HG03432 (cell line): ENCODE measurements around the gene NDUFB1.

Source experiments
- ATAC-seq: cut with Tn5 transposase; IDR thresholded peaks from one replicate; pipeline ENCODE4 v1.9.1; 2021; ENCODE audit warnings: mild to moderate bottlenecking, moderate library complexity; ENCODE audit not compliant: unreplicated experiment

Gene NDUFB1

DNA sequence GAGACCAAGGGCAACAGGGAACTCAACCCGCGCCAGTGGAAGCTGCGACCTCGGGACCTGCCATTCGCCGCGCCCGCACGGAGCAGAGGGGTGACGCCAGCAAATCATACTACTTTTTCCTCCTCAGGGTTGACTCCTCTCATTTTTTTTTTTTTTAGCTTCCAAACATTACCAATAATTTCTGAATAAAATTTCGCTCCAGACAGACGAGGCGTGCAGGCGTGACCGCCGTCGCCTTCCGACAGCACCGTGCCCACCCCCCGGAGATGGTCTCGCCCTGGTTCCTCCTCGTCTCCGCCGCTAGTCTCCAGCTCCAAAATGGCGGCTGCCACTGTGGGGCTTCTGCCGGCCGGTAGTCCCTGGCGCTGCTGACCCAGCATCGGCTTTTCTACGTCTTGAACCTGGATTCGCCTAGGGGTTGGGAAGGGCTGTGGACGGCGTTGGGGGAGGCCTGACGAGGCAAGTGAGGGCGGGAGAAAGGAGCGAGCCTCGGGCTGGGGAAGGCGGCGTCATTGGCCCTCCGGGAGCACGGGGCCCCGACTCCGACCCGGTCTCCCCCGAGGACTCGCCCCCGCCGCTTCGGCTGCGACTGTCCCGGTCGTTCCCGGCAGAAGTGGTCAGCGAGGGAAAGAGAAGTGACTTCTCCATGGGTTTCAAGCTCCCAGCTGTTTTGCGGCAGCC, at the start of gene NDUFB1, which contains the start of gene CPSF2:
NDUFB1 (minus strand) TSS at position 37 of the 681 bp plus-strand sequence. CDS start 4,069 bp downstream, outside the sequence.
CPSF2 (plus strand) TSS at position 300 of the 681 bp plus-strand sequence. CDS start 9,016 bp downstream, outside the sequence.
- peak; percentile 92 for ATAC-seq

DNA sequence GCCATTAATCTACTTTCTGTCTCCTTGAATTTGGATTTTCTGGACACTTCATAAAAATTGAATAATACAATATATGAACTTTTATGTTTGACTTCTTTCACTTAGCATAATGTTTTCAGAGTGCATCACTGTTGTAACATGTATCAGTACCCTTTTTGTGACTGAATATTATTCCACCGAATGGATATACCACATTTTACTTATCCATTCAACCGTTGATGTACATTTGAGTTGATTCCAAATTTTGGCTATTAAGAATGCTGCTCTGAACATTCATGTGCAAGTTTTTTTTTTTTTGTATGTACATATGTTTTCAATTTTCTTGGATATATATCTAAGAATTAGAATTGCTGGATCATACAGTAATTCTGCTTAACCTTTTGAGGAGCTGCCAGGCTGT, 43.5 kb upstream of the NDUFB1 start:
- ATAC-seq: no peak

DNA sequence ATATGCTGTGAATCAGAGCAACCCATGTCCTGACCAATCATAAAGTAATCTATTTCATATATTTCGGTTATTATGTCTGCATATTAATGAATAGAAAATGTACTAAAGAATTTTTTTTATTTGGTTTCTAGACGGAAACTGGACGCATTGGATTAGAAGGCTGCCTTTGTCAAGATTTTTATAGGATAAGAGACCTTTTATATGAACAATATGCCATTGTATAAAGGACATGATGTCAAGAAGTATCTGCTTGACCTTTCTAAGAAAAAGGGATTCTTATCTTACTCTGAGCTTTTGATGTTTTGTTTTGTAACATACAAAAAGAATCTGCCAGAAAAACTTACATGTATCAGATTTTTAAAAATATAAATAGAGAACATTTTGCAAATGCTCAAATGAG, 40.0 kb upstream of the NDUFB1 start:
- ATAC-seq: no peak

DNA sequence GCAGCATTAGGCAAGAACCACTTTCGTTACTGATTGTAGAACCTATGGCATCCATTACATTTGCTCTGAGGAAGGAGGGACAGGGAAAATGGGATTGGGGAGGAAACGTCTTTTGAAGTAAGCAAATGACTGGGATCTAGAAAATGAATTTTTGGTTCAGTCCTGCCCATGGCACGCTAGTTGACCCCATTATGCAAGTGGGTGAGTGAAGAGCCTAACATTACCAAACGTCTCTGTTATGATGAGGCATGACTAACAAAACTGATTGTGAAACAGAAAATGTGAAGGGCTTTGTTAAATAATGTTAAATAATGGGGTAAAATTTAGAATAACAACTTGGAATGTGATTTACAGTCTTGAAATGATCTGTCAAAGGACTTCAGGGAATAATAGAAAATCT, 39.1 kb upstream of the NDUFB1 start:
- ATAC-seq: no peak

DNA sequence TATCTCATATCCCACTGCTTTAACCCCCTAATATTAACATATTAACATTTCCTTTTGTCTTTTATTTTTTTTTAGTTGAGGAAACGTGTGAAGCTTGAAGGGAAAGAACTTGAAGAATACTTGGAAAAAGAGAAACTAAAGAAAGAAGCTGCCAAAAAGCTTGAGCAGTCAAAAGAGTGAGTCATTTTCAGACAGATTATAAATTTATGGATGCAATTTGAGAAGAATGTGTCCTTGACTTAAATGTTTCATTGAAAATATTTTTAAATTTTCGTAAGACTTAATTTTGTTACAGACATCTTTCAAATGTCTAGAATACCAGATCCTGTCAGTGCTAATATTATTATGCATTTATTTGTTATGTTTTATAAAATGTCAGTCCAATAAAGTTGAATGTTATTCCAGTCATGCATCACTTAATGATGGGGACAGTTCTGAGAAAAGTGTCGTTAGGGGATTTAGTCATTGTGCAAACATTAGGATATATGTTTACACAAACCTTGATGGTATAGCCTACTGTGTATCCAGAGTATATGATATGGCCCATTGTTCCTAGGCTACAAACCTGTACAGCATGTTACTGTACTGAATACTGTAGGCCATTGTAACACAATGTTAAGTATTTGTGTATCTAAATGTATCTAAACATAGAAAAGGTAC, 32.9 kb upstream of the NDUFB1 start:
- no peak for ATAC-seq

DNA sequence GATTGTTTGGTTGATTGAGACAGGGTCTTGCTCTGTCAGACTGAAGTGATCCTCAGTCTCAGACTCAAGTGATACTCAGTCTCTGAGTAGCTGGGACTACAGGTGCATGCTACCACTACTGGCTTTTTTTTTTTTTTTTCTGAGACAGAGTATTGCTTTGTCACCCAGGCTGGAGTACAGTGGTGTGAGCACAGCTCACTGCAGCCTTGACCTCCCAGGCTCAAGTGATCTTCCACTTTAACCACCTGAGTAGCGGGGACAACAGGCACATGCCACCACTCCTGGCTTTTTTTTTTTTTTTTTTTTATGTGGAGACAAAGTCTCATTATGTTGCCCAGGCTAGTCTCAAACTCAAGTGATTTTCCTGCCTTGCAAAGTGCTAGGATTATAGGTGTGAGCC, 32.1 kb upstream of the NDUFB1 start:
- no peak for ATAC-seq

DNA sequence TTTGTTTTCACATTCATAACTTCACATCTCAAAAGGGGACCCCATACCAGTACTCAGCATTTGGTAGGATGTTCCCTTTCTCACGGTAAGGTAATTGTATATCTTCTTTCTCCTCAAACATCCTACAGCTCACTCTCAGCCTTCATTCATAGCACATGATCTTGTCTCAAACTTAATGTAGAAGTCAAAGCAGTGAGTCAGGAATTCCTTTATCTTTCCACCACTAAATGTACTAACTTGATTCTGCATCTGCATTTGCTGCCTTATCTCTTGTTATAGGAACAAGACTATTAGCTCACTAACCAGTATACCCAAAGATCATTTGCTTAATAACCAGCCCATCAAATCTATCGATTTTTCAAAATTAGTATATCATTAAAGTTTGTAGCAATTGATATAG, 23.2 kb upstream of the NDUFB1 start:
- ATAC-seq: no peak

DNA sequence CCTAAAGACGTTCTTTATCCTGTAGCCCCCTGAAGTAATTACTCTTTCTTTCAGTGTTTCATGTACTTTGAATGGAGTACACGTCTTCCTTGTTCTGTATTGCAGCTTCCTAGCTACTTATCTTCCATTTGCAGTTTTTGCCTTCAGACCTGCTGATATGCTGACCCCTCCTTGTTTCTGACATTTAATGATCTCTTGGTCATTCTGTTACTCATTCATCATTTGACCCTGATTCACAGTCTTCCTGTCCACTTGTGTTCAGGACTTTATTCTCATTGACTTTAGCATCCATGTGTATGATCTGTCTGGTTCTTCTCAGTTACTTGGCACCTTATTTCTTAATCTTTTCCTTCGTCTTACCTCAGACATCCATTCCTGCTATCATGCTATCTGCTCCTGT, 22.5 kb upstream of the NDUFB1 start:
- no peak for ATAC-seq

DNA sequence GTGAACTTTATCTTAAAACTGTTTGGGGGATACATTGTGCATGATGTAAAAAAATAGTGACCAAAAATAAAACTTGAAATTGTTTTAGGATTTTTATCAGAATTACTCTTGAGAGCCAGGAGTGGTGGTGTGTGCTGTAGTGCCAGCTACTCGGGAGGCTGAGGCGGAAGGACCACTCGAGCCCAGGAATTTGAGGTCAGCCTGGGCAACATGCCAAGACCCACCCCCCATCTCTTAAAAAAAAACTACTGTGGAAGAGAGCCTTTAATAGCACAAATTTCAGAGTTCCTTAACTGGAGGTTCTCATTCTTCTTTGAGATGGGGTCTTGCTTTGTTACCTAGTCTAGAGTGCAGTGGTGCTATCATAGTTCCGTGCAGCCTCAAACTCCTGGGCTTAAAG, 21.8 kb upstream of the NDUFB1 start:
- no peak for ATAC-seq

DNA sequence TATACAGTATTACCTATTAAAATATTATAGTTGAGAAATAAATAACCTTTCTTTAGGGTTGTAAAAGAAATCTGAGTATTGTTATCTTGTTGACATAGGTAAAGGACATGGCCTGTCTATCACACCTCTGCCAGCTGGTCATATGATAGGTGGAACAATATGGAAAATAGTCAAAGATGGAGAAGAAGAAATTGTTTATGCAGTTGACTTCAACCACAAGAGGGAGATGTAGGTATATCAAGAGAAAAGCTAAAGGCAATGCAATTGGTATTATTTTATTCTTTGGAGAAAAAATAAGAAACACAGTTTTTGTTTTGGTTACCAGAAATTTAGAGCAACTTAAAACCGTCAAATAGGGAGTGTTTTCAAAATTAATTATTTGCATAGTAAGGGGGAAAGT, 13.8 kb upstream of the NDUFB1 start:
- no peak for ATAC-seq

DNA sequence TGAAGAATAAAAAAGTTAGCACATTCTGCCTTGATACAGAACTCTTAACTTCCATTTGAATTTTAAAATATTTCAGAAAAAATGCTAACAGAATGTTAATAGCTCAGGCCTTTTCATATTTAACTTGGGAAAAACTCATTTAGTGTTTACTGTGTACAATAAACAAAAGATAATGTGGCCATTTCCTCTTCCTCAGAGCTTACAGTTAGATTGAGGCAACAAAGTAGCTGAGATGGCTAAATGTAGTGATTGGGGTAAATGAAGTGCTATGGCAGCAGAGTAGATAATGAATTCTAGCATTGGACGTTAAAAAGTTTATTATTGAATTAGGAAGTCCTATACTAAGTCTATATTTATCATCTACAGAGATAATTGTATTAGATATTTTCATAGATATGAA, 12.9 kb upstream of the NDUFB1 start:
- ATAC-seq: no peak

DNA sequence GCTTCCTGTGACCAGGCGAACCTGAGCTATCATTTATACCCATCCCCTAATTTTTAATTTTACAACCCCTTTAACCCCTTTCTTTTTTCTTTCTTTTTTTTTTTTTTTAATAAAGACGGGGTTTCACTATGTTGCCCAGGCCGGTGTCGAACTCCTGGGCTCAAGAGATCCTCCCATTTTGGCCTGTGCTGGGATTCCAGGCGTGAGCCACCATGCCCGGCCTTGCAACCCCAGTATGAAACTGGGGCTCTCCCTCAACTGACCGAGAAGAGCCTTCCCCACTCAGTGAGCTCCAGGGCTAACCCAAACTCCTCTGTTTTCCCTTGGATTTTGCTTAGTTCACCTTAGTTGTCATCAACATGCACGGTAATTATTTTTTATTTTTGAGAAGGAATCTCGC, 1.3 kb upstream of the NDUFB1 start:
- no peak for ATAC-seq

DNA sequence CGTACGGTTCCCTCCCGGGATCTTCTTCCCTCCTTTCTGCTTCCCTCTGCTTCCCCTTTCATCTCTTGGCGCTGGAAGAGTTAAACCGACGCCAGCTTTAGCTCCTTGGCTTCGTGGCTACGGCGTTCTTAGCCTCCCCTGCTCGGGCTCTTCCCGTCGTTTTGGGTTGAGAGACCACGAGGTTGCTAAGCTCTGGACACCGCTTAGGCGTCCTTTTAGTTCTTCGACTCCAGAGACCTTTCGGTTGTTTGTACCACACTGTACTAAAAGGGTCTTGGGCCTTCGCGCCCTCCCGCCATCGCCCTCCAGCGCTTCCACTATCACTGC, 808 bp upstream of the NDUFB1 start:
- no peak for ATAC-seq

DNA sequence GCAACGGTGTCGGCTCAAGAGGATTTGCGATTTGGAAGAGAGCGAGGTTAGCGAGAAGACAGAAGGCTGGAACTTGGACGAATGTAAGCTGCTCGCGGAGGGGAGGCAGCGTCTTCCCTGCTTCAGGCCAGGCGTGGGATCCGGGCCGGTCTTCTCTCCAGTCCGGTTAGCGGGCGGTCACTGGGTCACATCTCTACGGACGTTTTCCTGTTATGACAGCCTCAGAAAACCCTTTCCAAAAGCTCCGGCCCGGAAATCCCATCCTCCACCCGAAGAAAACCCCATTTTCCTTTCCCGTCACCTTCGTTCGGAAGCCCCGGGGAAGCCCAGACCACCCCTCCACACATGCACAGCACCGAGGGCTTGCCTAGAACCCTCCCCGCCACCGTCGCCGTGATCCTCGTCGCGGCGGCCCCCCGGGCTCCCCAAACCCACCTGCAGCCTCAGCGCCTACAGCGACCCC, 268 bp downstream of the NDUFB1 start:
- ATAC-seq: peak; percentile 24

DNA sequence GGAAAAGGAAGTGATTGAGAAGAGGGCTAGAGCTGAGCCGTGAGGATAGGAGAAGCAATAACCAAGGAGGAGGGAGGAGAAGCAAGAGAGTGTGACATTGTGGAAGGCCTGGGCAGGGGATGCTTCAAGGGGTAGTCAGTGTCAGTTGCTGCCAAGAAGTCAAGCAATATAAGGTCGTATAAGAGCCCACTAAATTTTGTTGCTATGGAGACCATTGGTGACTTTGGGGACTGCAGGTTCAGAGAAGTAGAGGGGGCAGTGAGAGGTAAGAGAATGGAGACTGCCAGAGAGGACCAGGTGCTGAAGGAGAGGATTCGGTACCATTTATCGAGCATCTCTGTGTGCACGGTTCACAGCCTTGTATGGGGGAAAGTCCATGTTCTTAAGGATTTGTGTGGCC, 12.0 kb downstream of the NDUFB1 start:
- no peak for ATAC-seq

DNA sequence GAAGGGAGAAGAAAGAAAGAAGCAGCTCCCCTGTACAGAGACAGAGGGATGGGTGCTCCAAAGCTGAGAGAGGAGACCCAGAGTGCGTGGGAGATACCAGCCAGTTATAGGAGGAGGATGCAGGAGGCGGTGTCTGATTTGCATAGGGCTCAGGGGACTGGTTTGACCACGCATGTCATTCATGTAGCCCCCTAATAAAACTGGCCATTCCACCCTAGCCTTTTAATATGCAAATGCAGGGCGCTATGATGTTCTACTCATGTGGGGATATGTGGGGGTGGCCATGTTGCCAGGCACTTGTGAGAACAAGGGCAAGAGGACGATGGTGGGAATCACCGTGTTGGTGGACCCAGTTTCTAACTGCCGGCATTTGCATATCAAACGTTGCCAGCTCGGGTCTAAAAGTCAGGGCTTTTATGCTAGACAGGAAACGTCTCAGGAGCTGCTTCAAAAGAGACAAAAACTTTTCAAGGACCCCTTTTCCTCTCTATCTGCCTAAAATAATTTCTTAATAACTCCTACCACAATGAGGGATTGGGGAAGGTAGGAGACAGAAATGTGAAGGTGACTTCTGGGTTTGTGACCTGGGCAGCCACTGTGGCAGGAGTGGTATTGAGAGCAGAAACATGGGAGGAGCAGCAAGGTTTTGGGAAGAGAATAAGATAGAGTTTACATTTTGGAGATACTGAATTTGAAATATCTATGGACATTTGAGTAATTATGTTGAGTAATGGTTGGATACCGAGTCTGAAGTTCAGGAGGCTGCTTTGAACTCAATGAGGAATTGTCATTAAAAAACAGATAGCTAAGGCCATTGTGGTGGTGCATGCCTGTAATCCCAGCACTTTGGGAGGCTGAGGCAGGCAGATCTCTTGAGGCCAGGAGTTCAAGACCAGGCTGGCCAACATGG, 12.9 kb downstream of the NDUFB1 start:
- ATAC-seq: no peak

DNA sequence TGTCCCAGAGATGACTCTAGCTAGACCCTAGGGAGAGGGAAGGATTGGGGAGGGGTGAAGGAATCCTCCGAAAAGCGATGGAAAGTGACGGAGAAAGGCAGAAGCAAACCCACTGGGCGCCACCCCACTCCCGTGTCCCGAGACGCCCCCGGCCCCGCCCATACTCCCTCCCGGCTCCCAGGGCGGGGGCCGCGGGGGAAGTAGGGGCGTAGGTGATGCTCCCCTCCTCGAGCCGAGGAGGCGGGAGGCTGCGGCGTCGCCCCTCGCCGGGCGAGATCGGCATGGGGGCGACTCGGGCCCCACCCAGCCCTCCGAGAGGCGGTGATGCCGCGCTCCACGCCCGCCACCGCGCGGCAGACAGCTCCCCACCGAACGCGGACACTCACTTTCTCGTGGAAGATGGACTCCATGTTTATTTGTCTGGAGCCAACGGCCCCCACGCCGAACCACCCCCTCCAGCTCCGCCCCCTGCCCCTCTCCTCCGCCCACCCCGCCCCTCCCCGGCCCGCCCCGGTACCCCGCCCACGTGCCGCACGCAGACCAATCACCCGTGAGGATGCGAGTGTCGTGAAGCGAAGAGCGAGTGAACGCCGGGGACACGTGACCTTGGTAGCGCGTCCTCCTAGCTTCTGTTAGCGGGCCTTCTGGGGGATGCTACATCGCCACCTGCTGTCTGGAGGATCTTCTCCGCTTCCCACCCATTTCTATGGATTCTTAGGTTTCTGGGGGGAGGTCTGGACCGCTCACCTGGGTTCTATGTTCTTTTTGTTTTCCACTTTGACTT, 15.2 kb downstream of the NDUFB1 start, which contains the start of gene ATXN3:
ATXN3 (minus strand) TSS at position 440 of the 784 bp plus-strand sequence; CDS start at position 410, 30 bp downstream.
- ATAC-seq: peak; percentile 83

DNA sequence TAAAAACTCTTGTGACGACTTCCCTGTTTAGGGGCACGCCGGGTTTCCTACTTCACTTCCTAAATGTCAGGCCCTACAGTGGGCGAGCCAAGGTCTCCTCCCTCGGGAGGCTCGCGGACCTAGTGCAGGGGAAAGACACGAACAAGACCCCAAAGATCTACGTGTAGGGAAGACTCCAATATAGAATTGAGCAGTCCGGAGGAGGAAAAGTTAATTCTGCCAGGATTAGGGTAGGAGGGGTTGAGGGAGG, 15.7 kb downstream of the NDUFB1 start:
- peak; percentile 15 for ATAC-seq

DNA sequence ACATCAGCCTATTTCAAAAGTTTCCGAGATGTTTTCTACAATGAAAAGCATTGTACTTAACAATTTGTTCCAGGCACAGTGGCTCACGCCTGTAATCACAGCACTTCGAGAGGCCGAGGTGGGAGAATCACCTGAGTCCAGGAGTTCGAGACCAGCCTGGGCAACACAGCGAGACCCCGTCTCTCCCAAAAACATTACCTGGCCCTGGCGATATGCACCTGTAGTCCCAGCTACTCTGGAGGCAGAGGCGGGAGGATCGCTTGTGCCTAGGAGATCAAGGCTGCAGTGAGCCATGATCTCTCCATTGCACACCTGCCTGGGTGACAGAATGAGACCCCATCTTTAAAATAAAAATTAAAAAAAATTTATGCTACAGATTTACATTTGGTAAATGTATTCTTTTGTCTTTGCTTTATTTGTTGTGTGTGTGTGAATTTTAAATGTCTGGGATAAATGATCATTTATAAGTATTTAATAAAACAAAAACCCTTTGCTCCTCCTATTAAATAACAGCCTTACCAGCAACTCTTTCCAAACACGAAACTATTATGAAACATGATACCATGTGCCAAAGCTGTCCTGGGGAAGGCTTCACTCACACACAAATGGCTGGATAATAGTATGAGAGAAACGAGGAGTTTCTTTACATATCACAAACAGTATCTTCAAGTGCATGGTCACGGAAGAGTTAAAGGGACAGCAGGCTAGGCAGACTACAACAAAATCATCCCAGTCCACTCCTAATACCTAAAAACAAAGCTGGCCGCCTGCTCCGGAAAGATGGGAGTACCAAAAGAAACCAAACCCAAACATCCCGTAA, 16.2 kb downstream of the NDUFB1 start:
- ATAC-seq: no peak

DNA sequence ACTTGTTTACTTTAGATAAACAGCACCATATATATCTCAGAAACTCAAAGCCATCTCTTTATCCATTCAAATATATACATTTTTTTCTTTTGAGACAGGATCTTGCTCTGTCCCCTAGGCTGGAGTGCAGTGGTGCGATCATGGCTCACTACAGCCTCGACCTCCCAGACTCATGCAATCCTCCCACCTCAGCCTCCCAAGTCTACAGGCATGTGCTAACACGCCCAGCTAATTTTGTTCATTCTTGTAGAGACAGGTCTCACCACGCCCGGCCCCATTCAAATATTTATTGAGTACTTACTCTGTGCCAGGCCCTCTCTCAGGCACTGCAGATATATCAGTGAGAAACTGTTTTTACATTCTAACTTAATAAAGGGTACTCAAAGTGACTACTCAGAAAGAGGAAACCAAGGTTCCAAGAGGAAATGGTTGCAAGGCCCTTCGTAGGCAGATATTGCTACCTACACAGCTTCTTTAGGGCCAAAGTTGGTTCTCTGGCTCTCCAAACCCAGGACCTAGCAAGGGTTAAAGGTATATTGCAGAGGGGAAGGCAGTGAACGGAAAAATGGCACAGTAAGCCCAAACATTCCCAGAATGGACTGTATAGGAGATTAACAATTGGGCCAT, 18.0 kb downstream of the NDUFB1 start:
- ATAC-seq: no peak
